ENCODE results near the gene BAIAP2L1.

Gene BAIAP2L1

DNA sequence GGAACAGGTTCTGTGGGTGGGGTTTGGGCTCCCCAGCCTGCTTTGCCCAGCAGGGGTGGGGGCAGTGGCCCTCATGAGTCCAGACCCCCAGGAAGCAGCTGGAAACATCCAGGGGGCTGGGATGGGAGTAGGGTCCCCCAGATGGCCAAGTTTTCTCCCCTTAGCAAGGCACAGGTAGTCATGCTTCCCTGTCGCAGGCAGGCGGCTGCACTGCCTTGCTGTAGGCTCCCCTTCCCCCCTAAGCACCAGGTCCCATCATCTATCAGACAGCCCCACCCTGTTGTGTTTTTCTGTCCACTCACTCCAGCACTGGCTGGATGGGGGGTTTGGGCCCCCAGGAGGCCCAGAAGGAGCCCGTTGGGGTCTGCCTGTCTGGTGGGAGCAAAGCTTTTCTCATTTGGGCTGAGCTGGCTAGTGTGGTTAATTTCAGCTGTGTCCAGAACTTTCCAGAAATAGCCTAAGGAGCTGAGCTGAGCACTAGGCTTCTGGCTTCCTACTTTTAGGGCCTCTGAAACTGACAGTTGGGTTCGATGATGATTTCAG, 111.5 kb downstream of the BAIAP2L1 start:
- DNase-seq, result no peak

DNA sequence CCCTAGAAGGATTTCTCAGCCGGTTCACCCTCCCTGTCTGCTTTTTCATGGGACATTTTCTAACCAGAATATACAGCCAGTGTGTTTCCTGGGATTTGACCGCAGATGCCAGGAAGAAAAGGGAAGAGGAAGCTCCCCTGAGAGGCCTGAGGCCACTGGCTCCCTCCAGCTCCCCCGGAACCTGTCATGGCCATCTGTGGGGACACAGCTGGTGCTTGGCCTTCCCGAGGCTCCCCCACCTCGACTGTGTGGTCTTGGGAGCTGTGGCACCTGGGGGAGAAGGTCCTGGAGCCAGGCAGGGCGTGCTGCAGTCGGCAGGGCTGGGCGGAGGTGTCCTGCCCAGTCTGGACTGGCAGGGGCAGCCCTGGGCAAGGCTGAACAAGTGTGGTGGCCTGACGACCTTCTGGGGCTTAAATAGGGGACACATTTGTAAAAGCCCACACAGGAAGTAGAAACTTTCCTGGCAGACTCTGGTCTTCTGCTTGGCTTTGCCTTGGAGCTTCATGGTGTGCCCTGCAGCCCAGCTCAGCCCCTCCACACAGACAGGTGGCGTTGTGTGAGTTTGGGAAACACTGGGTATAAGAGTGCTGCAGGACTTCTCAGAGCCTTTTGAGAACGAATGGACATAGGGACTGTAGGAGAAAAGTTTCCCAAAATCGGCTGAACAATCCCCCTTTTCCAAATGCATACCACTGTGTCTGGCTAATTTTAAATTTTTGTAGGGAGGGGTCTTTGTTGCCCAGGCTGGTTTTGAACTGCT, 112.6 kb downstream of the BAIAP2L1 start:
- DNase-seq, result no peak

DNA sequence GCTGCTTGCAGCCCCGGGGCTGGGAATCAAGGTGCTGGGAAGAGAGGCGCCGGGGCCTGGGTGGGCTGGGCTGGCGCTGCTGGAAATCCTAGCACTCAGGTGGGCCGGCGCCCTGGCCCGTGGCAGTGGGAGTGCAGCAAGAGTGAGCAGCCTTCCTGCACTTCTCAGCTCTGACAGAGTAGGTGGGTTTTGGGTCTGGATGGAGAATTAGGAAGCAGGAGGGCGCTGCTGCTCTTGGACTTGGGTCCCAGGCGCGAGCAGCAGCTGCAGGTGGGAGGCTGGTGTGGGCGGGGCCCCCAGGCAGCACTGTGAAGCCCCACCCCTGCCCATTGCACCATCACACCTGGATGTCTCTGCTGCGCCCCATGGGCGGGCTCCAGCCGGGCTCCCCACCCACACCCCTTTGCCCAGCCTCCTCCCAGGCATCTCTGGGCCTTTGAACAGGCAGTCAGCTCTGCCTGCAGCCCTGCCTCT, 113.4 kb downstream of the BAIAP2L1 start:
- no peak for DNase-seq

DNA sequence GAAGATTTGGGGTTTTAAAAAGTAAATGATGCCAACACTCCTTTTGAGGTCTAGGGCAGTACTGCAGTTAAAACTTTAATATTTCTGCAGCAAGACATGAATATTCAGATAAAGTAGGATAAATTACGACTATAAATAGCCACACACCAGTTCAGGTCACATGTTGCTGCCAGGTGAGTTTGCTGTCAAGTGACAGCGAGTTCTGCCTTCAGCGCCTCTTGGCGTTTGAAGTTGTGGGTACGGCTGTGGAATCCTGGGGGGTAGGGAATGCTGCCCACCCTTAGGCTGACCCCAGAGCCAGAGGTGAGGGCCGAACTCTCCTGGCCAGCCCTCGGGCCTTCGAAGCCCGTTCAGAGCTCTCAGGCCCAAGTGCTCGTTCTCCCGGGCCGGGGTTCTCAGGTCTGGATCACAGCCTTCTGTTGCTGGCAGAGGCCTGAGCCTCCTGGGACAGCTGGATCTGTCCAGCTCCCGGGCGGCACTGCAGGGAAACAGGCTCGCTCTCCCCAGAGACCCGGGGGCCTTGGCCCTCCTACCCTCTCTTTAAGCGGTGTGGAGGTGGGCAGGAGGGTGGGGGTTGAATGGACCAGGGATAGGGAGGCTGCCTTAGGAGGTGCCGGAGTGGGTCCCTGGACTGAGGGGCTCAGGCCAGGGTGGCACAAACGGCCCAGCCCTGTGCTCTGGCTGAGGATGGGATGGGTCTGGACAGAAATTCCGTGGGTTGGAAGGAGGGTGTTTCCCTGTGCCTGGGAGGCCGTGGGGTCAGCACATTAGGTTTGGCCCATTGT, 114.0 kb downstream of the BAIAP2L1 start:
- no peak for DNase-seq

DNA sequence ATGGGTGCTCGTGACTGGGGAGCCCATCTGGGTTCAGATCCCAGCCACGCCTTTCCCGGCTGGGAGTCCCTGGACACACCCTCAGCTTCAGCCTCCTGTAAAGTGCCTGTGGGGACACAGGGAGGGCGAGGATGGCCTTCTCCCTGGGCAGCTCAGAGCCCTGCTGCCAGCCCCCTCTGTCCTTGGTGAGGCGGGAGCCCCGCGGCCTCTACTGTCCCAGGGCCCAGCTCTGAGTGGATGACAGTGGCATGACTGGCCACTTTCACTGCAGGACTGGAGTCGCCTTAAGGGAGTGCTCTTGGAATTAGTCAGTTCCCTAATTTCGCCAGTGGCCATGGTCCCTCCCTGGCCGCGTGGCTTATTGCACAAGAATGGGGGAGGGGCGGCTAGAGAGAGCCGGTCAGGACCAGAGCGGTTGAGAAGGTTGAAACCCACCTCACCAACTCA, 114.8 kb downstream of the BAIAP2L1 start:
- no peak for DNase-seq

DNA sequence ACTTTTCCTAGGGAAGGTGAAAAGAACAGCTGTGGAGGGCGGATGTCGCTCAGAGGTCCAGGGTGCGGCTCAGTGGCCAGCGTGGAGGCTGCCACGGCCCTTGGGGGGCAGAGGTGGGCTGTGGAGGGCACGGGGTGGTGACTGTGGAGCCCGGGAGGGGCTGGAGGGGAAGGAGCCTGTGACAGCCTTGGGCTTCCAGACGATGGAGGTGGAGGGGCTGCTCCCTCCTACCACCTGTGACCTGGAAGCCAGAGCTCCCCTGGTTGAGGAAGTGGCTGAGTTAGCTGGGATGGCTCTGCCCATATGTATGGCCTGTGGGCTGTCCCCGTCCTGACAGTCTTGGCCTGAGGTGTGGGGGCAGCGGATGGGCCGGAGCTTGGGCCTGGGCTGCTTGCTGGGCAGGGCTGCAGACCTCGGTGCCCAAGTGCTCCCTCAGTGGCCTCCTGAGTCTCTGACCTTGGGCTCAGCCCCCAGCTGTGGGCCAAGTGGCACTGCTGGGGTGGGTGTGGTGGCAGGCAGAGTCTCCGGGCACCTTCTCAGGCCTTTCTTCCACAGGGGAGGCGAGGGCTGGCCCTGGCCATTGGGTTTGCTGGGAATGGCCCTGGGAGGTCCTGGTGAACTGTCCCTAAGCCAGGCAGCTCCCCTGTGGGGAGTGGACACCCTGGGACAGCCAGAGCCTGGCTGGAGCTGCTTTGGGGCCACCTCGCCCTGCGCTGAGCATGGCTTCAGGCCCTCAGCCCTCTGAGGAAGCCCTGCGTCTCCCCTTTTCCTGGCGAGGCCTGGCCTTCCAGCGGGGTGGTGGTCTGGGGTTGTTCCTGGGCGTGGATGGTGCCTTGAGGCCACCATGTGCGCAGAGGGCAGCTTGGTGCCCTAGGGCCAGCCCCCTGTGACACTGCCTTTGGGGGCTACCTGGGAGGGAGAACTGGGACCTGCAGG, 115.5 kb downstream of the BAIAP2L1 start:
- no peak for DNase-seq

DNA sequence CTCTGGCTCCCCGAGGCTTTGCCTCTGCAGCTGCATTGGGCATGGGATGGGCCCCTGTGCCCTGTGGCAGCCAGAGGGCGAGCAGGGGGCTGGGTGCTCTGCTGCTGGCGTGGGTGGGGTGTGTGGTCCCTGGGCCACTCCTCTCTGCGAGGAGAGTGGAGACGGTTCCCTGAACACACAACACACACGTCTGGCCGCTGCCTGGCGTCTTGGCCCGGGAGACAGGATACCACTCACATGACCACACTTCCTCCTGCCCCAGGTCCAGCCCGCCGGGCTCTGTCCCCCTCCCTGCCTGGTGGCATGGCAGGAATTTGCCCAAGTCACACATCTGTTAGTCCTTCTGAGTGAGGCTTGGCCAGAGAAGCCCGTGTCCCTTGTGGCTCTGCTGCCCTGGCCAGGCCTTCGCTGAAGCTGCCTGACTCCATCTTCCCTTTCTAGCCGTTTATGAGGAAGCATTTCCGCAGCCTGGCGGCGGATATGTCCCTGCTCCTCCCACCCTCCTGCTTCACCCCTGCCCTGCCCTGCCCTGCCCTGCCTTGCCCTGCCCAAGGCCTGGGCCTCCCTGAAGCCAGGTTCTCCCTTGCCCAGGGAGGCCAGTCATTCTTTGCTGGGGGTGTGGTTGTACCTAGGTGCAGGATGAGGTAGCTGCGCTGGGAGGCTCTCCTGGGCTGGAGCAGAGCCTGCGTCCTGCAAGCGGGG, 116.4 kb downstream of the BAIAP2L1 start:
- DNase-seq, result no peak

DNA sequence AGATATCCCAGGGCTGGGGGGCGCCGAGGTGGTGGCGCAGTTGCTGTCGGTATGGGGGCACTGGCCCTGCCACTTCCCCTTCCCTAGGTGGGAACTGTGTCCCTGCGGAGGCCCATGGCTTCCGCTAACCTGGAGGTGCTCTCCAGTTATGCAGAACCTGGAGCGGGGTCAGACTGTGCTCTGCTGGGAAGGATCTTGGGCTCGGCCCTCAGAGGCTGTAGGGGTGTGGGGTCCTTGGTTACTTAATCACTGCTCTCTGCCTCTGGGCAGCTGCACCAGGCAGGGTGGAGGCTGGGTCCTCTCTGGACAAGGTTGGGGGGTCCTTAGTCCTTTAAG, 117.0 kb downstream of the BAIAP2L1 start:
- DNase-seq, result no peak

DNA sequence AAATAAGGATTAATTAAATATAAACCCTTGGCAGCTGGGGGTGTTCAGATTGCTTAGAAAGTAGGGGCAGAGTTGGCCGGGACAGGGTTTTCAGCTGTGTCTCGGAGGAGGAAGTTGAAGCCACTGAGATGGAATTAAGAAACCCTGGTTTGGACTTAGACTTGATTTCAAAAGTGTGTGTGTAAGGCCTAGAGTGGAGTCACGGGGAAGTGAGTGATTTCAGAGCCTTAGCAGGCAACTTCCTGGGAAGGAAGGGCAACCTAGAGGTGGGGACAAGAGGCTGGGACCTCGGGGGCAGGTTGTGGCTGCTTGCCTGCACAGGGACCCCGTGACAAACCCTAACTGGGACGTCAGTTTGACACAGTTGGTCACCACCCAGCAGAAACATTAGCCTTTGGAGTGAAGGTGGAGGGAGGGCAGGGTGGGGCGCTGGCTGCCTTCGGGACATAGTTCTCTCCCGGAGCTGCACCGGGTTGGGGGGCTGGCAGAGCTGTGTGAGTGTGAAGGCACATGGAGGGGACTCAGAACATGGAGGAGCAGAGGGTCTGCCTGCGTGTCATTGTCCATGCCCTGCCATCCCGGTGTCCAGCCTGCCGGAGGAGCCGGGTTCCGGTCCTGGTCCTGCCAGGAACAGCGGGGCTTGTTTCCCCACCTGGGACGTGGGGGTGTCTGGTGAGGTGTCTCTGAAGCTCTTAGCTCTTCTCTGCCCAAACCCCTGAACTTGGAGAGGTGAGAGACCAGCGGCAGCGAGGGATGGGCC, 117.6 kb downstream of the BAIAP2L1 start:
- no peak for DNase-seq

DNA sequence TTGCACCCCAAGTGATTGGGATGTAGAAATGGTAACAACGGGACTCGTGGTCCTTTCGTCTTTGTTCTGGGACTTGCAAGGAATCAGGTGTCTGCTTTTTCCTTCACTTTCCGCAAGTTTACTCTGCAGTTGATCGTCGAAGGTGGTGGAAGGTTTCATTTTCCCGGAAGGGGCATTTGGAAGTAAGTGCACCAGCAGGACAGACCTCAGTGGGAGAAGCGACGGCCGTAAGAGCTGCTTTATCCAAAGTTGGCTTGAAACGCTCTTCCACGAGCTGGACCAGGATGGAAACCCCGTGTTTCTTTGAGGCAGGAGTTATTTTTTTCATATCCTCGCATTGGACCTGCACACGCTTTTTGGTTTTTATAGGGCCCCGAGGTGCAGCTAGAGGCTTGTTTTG, 118.2 kb downstream of the BAIAP2L1 start:
- no peak for DNase-seq

DNA sequence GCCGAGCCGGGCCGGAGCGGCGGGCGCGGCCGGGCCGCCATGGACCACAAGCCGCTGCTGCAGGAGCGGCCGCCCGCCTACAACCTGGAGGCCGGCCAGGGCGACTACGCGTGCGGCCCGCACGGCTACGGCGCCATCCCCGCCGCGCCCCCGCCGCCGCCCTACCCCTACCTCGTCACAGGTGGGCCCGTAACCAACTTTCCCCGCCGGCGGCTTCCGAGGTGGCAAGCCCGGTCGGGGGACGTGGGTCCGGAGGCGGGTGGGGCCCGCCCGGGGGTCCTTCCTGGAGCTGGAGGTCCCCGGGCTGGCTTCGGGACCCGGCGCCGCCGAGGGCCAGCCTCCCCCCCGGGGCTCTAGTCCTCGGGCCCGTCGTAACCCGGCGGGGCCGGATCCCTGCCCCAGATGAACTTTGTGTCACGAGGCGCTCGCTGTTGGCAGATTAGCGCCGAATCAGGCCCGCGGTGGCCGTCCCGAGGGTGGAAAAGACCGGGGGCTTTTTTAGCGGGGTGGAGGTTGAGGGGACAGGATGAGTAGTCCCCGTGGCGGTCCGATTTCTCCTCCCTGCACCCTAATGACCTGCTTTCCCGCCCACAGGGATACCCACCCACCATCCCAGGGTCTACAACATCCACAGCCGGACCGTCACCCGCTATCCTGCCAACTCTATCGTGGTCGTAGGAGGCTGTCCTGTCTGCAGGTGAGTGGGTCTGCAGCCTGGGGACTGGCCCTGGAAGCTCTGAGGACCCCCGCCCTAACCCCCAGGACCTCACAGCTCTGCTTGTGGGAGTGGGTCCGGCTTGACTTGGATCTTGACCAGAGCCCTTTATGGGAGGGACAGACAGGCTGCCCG, 118.9 kb downstream of the BAIAP2L1 start:
- no peak for DNase-seq

DNA sequence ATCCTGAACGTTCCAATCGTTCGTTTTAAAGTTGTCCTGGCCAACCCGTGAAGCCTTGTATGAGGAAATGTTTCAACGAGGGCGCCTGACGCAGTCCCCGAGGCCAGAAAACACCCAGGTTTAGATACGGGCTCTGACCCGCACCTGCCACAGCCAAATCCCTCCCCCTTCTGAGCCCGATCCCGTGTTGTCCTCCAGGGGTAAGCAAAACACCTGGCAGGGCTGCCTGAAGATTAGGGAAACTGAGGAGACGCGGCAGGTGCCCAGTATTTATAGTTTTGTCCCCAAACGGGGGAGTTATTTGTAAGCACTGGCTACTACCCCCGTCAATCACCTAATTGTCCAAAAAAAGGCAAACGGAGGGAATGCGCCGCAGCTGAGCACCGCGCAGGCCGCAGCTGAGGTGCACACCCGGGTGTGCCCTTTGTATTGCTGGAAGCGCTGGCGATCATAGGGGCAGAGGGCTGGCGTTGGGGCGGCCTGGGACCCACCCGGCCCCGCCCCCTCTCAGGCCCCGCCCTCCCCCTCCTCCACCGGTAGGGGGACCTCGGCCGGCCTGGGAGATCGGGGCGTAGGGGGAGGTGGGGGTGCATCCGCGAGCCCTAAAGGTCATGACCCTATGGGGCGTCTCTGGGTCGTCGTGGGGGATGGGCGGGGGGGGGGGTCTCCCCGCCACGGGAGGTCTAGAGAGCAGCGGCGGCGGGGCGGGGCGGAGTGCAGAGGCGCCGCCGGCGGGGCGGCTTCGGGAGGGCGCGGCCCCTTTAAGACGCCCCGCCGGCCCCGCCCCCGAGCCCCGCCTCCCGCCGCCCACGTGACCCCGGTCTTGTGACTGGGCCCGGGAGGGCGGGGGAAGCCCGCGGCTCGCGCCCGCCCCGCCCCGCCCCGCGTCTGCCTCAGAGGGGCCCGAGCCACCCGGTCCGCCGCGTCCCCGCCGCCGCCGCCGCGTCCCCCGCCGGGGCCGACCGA, 119.8 kb downstream of the BAIAP2L1 start, which contains the start of gene BRI3:
BRI3 (plus strand) TSS at position 896 of the 966 bp plus-strand sequence. CDS start 110 bp downstream, outside the sequence.
- peak; percentile 49 for DNase-seq

DNA sequence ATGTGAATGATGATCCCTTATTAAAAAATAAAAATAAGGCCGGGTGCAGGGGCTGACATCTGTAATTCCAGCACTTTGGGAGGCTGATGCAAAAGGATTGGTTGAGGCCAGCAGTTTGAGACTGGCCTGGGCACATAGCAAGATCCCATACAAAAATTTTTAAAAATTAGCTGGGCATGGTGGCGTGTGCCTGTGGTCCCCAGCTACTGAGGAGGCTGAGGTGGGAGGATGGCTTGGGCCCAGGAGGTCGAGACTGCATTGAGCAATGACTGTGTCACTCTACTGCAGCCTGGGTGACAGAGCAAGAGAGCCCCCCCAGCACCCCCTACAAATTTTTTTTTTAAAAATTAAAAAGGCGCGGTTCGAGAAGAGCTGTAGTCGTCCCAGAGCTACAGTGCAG, 120.6 kb downstream of the BAIAP2L1 start:
- no peak for DNase-seq

DNA sequence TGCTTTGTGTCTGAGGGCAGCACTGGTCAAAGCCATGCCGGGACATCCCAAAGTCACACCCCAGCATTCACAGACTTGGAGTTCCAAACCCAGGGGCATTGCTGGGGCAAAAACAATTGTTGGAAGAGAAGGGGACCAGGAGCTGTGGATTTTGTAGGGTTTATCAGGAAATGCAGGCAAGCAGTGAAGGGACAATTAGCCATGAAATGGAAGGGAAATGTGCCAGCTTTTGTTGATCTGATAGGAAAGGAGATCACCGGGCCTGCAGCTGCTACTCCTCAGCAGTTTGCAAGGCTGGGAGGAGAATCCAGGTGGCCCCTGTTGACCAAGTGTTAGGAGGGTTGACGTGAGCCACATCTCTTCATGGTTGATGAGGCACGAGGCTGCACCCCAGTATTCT, 122.0 kb downstream of the BAIAP2L1 start:
- DNase-seq, result no peak

DNA sequence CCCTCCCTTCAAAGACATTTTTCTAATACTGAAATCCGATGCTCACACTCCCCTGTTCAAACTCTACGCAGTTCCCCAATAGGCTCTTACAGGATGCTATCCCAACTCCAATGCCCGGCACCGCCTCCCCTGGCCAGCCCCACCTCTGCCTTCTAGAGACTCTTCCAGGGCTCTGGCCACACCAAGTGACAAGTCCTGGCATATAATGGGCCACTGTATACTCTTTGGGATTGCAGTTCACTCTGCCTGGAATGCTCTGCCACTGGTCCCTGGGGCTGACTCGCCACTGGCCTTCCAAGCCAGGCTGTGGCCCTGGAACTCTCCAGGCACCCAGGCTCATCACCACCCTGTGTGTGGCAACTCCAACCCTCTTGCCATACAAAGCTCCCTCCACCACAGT, 122.5 kb downstream of the BAIAP2L1 start:
- no peak for DNase-seq

DNA sequence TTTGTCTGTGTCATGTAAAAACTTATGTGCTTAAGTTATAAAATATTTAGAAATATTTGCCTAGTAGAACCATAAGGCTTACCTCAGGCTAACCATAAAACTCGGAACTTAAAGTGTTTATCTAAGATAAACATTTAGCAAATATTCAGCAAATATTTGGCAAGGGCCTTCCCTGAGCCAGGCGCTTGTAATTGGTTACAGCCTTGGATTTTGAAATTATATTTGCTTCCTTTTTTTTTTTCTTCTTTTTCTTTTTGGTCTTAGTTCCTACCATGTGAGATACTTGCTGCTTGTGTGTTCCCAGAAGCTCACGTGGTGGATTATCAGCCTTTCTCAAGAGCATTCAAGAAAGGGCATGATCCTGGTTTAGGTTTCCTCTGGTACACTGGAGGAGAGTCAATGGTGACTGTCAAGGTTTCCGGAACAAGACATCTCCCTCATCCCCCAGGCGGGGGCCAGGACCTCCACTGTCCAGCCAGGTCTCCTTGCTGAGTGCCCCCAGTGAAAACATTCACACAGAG, 124.6 kb downstream of the BAIAP2L1 start:
- DNase-seq, result no peak

DNA sequence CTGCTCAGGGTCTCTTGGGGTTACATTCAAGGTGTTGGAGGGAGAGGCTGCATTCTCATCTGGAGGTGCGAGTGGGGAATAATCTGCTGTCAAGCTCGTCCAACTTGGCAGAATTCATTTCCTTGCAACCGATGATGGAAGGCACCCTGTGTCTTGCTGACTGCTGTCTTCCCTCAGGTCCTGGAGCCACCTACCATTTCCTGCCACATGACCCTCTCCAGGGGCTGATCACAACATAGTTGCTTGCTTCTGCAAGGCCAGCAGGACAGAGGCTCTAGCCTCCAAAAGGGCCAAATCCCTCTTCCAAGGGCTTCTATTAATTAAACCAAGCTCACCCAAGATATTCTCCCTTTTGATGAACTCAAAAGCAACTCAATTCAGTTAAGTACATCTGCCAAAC, 133.6 kb downstream of the BAIAP2L1 start:
- DNase-seq, result no peak

DNA sequence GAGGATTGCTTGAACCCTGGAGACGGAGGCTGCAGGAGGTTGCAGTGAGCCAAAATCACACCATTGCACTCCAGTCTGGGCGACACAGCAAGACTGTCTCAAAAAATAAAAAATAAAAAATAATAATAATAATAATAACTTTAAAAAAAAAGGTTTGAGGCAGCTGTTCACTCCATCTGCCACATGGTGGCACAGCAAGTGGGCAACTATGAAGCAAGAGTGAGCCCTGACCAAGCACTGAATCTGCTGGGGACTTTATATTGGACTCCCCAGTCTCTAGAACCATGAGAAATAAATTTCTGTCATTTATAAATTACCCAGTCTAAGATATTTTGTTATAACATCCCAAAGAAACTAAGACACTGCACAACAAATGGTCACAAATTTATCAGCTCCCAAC, 134.1 kb downstream of the BAIAP2L1 start:
- no peak for DNase-seq

DNA sequence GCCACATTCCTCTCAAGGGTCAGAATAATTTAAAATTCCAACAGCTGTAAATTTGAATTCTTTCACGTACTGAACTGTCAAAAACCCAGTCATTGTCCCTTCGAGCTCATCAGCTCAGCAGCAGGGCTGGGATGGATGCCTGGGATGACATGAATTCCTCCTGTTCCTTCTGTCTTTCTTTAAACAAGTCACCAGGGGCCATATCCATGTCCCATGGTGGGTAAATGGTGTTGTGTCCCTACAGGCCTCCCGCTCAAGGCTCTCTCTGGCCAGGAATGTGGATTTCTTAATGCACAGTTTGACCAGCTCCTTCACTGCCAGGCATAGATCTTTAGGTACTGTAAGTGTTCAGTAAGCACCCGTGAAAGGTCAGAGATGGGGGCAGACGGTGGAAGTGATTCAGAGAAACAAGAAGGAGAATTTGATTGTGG, 135.0 kb downstream of the BAIAP2L1 start:
- no peak for DNase-seq

Measured in NCI-H187 treated with DMSO at 0.1 percent for 48 hours (cell line).